HepG2 (cell line): Measurements from ENCODE around the gene TBC1D24. TPM values are rescaled to one million over a fixed set of nuclear protein-coding genes. Genes with fewer than 3 reads are reported as not detected.

Experiments used
- ATAC-seq: fragments of 200-7000 bp; cut with Tn5 transposase; 3 replicates; pipeline ENCODE4 v1.9.1; 2020; ENCODE audit warnings: mild to moderate bottlenecking, moderate library complexity
- BruUV-seq: library from RNA; stranded (reverse); fragments of 400-500 nt; replicated peaks from 2 replicates; lab custom pipeline; 2021; lab: Mats Ljungman, UMichigan
- CTCF ChIA-PET: fragments of 300-600 bp; formaldehyde crosslinking; extraction: SDS; loops from one replicate; lab custom pipeline; 2021; ENCODE audit warnings: low total read pairs, inconsistent platforms, low intra/inter-chr PET ratio; lab: Yijun Ruan, JAX
- POLR2A ChIA-PET: fragments of 350-600 bp; sonication (Branson Sonifier 250); formaldehyde crosslinking; loops from one replicate; lab custom pipeline; 2020; ENCODE audit warnings: antibody characterized with exemption, inconsistent platforms; lab: Yijun Ruan, JAX
- DNase-seq: peaks from one replicate; pipeline ENCODE4 v3.0.0-alpha.2; 2015; ENCODE audit warnings: low spot score
- FAIRE-seq: peaks from 3 replicates; lab custom pipeline; 2011; peaks lifted over from hg19 to GRCh38; lab: Jason Lieb, UNC
- H2AFZ ChIP-seq: one replicate; pipeline ENCODE4 v1.6.1; 2011; ENCODE audit warnings: low read length, inconsistent platforms
- H3K27ac ChIP-seq: fragments of 300-600 bp; 3 replicates; pipeline ENCODE4 v1.8.0; 2011; ENCODE audit warnings: mixed run types, mild to moderate bottlenecking, mixed read lengths, low read length, inconsistent platforms; ENCODE audit not compliant: insufficient read depth; ENCODE audit errors: extremely low read length
- H3K27me3 ChIP-seq, 2 experiments: fragments of 200-600 bp in 1 of 2; 2 replicates in 1 of 2; 3 replicates in 1 of 2; pipeline versions ENCODE4 v1.6.0 to v1.8.0; 2011; ENCODE audit warnings: low read length in 2 of 2, mild to moderate bottlenecking in 2 of 2, moderate library complexity in 2 of 2, inconsistent platforms in 1 of 2; ENCODE audit not compliant: insufficient read depth in 2 of 2, control insufficient read depth in 1 of 2
- H3K36me3 ChIP-seq, 2 experiments: fragments of 200-600 bp in 1 of 2; replicated peaks in 1 of 2; 2 replicates in 1 of 2; 3 replicates in 1 of 2; pipeline versions ENCODE4 v1.5.1 to v1.8.0; 2011; ENCODE audit warnings: low read length in 2 of 2, inconsistent platforms in 1 of 2; ENCODE audit not compliant: insufficient read depth in 2 of 2, control insufficient read depth in 1 of 2
- H3K4me1 ChIP-seq: 2 replicates; pipeline ENCODE4 v1.5.1; 2012; ENCODE audit warnings: low read length, inconsistent platforms; ENCODE audit not compliant: insufficient read depth
- H3K4me2 ChIP-seq: 2 replicates; pipeline ENCODE4 v1.6.0; 2011; ENCODE audit warnings: low read depth, low read length, inconsistent platforms
- H3K4me3 ChIP-seq, 3 experiments: fragments of 200-600 bp in 1 of 3; sonication (generic), shearing (Covaris generic) in 1 of 3; replicated peaks in 1 of 3; 2 replicates each; pipeline ENCODE4 v1.5.1; 2011 to 2016; ENCODE audit warnings: low read length in 3 of 3, inconsistent platforms in 2 of 3, low read depth in 2 of 3, mild to moderate bottlenecking in 2 of 3, control low read depth in 1 of 3, mixed read lengths in 1 of 3; ENCODE audit not compliant: insufficient read depth in 1 of 3
- H3K79me2 ChIP-seq: one replicate; pipeline ENCODE4 v1.6.1; 2011; ENCODE audit warnings: low read length, inconsistent platforms; ENCODE audit not compliant: insufficient read depth
- H3K9ac ChIP-seq: 2 replicates; pipeline ENCODE4 v1.6.0; 2011; ENCODE audit warnings: mild to moderate bottlenecking, low read depth, low read length, inconsistent platforms; ENCODE audit not compliant: insufficient read depth
- H3K9me3 ChIP-seq: 2 replicates; pipeline ENCODE4 v1.5.1; 2012; ENCODE audit warnings: mild to moderate bottlenecking, low read length
- H4K20me1 ChIP-seq: 2 replicates; pipeline ENCODE4 v1.6.0; 2011; ENCODE audit warnings: inconsistent platforms, mild to moderate bottlenecking, low read length, moderate library complexity; ENCODE audit not compliant: insufficient read depth
- GFI1 ChIP-seq: sonication (generic); formaldehyde crosslinking; IDR thresholded peaks from 2 replicates; pipeline ENCODE4 v1.5.0; 2020; ENCODE audit warnings: missing genetic modification reagents, mild to moderate bottlenecking, borderline replicate concordance
- HNRNPL ChIP-seq: fragments of 200-400 bp; formaldehyde crosslinking; IDR thresholded peaks from 2 replicates; pipeline ENCODE4 v1.6.1; 2017; ENCODE audit warnings: mild to moderate bottlenecking, low read depth, low read length
- MXD4 ChIP-seq: IDR thresholded peaks from 2 replicates; pipeline ENCODE4 v1.6.1; 2016; ENCODE audit warnings: mild to moderate bottlenecking, missing biosample characterization, missing genetic modification reagents
- NCOR1 ChIP-seq: fragments of 200-600 bp; sonication (generic); IDR thresholded peaks from 2 replicates; pipeline ENCODE4 v1.7.0; 2017; ENCODE audit warnings: antibody characterized with exemption, low read length, borderline replicate concordance
- SMARCE1 ChIP-seq: fragments of 450-650 bp; IDR thresholded peaks from 2 replicates; pipeline ENCODE4 v1.6.1; 2017; ENCODE audit warnings: borderline replicate concordance
- XBP1 ChIP-seq: sonication (generic); formaldehyde crosslinking; IDR thresholded peaks from 2 replicates; pipeline ENCODE4 v1.5.0; 2020; ENCODE audit warnings: missing genetic modification reagents
- YEATS4 ChIP-seq: sonication (generic); formaldehyde crosslinking; IDR thresholded peaks from 2 replicates; pipeline ENCODE4 v1.4.0; 2020; ENCODE audit warnings: missing genetic modification reagents, borderline replicate concordance
- YY1 ChIP-seq: IDR thresholded peaks from 2 replicates; pipeline ENCODE4 v1.6.1; 2011; ENCODE audit warnings: low read length, low read depth, moderate library complexity, mild to moderate bottlenecking; ENCODE audit not compliant: insufficient read depth, insufficient replicate concordance
- ZFAT ChIP-seq: sonication (generic); formaldehyde crosslinking; conservative IDR thresholded peaks from 2 replicates; pipeline ENCODE4 v1.8.1; 2023; ENCODE audit warnings: missing genetic modification reagents, inconsistent platforms
- ZFYVE20 ChIP-seq: sonication (generic); formaldehyde crosslinking; IDR thresholded peaks from 2 replicates; pipeline ENCODE4 v1.8.0; 2023; ENCODE audit warnings: low read depth, mild to moderate bottlenecking, moderate library complexity, missing genetic modification reagents, borderline replicate concordance
- ZNF563 ChIP-seq: sonication (generic); formaldehyde crosslinking; IDR thresholded peaks from 2 replicates; pipeline ENCODE4 v1.8.0; 2022; ENCODE audit warnings: mild to moderate bottlenecking, moderate library complexity, missing genetic modification reagents
- ZNF607 ChIP-seq: sonication (generic); formaldehyde crosslinking; IDR thresholded peaks from 2 replicates; pipeline ENCODE4 v1.5.1; 2020; ENCODE audit warnings: missing genetic modification reagents, mild to moderate bottlenecking, borderline replicate concordance
- WGBS: methylation state at CpG from one replicate; pipeline ENCODE4 v1.1.6; 2017; ENCODE audit warnings: low lambda C conversion rate; 5-methylcytosine and 5-hydroxymethylcytosine counted together
- in situ Hi-C: cut with HindIII; loops from 2 replicates; pipeline ENCODE4 v1.10.0; 2017; ENCODE audit warnings: low pct_unique_long_range_greater_than_20kb; ENCODE audit not compliant: extremely low pct_ligation_motif_present
- intact Hi-C: fragments of 100-400 bp; cut with micrococcal nuclease; formaldehyde crosslinking; loops from one replicate; pipeline ENCODE4 v1.10.0; 2022; ENCODE audit not compliant: unreplicated experiment
- polyA plus RNA-seq, 8 experiments: library from polyadenylated mRNA; depleted of rRNA in 3 of 8; stranded (reverse) in 7 of 8; unstranded in 1 of 8; fragments of >200 nt; fragmentation: Illumina TruSeq in 4 of 8; extraction: Trizol in 4 of 8; gene quantifications; 2 replicates each; pipeline versions ENCODE4 v1.2.1 to v1.2.3, GENCODE V29; 2011 to 2016; ENCODE audit warnings: low read depth in 4 of 8, missing spikeins in 1 of 8, mixed read lengths in 1 of 8; ENCODE audit not compliant: insufficient read depth in 1 of 8
- total RNA-seq, 5 experiments: library from RNA; depleted of rRNA; stranded (reverse); fragments of >200 nt; fragmentation: Illumina TruSeq; extraction: Trizol; gene quantifications; 2 replicates each; pipeline ENCODE4 v1.2.3, GENCODE V29; 2016; ENCODE audit warnings: low read depth in 1 of 5
- TF ChIP-seq, protein P1 (sequence below): sonication (generic); formaldehyde crosslinking; IDR thresholded peaks from 2 replicates; pipeline ENCODE4 v1.5.0; 2020; ENCODE audit warnings: missing genetic modification reagents
- TF ChIP-seq, protein P2 (sequence below): sonication (generic); formaldehyde crosslinking; IDR thresholded peaks from 2 replicates; pipeline ENCODE4 v1.4.0; 2020; ENCODE audit warnings: missing genetic modification reagents, borderline replicate concordance
- TF ChIP-seq, protein P3 (sequence below): sonication (generic); formaldehyde crosslinking; IDR thresholded peaks from 2 replicates; pipeline ENCODE4 v1.4.0; 2020; ENCODE audit warnings: mild to moderate bottlenecking, missing genetic modification reagents

Gene TBC1D24
- total and polyA plus RNA-seq, 2 of the 13 experiments (the other 11 are each of a cell fraction or from before 2014, with no cell fraction given): 7.7 to 13.7 TPM

GRCh38 chr16:2450535-2450934 lies 24.4 kb upstream of the TBC1D24 start:
- WGBS: 93% methylated on average over 8 of the region's 8 CpGs
- ChIA-PET POLR2A (no interaction called here), CTCF (no interaction called here)
- no peaks in the 10 kb centered on the region for H3K9me3 ChIP-seq
- DNase-seq (no peak), ATAC-seq (no peak), FAIRE-seq (no peak)
- no peak overlapping the region for H3K4me2 ChIP-seq
- H3K27ac ChIP-seq: no peak overlapping the region
- H3K4me1 ChIP-seq: no peaks in the 10 kb centered on the region
- no peaks in the 10 kb centered on the region for H3K79me2 ChIP-seq
- no peak overlapping the region for H3K4me3 ChIP-seq
- H2AFZ ChIP-seq: no peak overlapping the region
- BruUV-seq: no TSS peak
- in situ Hi-C loops: no loop called here
- H3K27me3 ChIP-seq: no peaks in the 10 kb centered on the region
- intact Hi-C loops: no loop called here
- H3K36me3 ChIP-seq: peaks cover 32 to 65% of the 10 kb centered on the region in 2 experiments; a peak in 4 of 5 replicates
- H4K20me1 ChIP-seq: no peaks in the 10 kb centered on the region
- no peak overlapping the region for H3K9ac ChIP-seq
- TF ChIP-seq, protein P1, sequence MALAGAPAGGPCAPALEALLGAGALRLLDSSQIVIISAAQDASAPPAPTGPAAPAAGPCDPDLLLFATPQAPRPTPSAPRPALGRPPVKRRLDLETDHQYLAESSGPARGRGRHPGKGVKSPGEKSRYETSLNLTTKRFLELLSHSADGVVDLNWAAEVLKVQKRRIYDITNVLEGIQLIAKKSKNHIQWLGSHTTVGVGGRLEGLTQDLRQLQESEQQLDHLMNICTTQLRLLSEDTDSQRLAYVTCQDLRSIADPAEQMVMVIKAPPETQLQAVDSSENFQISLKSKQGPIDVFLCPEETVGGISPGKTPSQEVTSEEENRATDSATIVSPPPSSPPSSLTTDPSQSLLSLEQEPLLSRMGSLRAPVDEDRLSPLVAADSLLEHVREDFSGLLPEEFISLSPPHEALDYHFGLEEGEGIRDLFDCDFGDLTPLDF: no peak
- no peak for TF ChIP-seq HNRNPL
- TF ChIP-seq ZFAT (CRISPR knock-in tag): no peak
- TF ChIP-seq ZNF563 (CRISPR knock-in tag): no peak
- no peak for TF ChIP-seq GFI1 (CRISPR knock-in tag)
- no peak for TF ChIP-seq XBP1 (CRISPR knock-in tag)
- no peak for TF ChIP-seq ZFYVE20
- TF ChIP-seq SMARCE1: no peak
- TF ChIP-seq, protein P2, sequence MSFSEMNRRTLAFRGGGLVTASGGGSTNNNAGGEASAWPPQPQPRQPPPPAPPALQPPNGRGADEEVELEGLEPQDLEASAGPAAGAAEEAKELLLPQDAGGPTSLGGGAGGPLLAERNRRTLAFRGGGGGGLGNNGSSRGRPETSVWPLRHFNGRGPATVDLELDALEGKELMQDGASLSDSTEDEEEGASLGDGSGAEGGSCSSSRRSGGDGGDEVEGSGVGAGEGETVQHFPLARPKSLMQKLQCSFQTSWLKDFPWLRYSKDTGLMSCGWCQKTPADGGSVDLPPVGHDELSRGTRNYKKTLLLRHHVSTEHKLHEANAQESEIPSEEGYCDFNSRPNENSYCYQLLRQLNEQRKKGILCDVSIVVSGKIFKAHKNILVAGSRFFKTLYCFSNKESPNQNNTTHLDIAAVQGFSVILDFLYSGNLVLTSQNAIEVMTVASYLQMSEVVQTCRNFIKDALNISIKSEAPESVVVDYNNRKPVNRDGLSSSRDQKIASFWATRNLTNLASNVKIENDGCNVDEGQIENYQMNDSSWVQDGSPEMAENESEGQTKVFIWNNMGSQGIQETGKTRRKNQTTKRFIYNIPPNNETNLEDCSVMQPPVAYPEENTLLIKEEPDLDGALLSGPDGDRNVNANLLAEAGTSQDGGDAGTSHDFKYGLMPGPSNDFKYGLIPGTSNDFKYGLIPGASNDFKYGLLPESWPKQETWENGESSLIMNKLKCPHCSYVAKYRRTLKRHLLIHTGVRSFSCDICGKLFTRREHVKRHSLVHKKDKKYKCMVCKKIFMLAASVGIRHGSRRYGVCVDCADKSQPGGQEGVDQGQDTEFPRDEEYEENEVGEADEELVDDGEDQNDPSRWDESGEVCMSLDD: no peak
- TF ChIP-seq, protein P3, sequence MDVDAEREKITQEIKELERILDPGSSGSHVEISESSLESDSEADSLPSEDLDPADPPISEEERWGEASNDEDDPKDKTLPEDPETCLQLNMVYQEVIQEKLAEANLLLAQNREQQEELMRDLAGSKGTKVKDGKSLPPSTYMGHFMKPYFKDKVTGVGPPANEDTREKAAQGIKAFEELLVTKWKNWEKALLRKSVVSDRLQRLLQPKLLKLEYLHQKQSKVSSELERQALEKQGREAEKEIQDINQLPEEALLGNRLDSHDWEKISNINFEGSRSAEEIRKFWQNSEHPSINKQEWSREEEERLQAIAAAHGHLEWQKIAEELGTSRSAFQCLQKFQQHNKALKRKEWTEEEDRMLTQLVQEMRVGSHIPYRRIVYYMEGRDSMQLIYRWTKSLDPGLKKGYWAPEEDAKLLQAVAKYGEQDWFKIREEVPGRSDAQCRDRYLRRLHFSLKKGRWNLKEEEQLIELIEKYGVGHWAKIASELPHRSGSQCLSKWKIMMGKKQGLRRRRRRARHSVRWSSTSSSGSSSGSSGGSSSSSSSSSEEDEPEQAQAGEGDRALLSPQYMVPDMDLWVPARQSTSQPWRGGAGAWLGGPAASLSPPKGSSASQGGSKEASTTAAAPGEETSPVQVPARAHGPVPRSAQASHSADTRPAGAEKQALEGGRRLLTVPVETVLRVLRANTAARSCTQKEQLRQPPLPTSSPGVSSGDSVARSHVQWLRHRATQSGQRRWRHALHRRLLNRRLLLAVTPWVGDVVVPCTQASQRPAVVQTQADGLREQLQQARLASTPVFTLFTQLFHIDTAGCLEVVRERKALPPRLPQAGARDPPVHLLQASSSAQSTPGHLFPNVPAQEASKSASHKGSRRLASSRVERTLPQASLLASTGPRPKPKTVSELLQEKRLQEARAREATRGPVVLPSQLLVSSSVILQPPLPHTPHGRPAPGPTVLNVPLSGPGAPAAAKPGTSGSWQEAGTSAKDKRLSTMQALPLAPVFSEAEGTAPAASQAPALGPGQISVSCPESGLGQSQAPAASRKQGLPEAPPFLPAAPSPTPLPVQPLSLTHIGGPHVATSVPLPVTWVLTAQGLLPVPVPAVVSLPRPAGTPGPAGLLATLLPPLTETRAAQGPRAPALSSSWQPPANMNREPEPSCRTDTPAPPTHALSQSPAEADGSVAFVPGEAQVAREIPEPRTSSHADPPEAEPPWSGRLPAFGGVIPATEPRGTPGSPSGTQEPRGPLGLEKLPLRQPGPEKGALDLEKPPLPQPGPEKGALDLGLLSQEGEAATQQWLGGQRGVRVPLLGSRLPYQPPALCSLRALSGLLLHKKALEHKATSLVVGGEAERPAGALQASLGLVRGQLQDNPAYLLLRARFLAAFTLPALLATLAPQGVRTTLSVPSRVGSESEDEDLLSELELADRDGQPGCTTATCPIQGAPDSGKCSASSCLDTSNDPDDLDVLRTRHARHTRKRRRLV: no peak
- no peak for TF ChIP-seq MXD4 (CRISPR knock-in tag)
- TF ChIP-seq YY1: no peak
- no peak for TF ChIP-seq YEATS4 (CRISPR knock-in tag)
- no peak for TF ChIP-seq NCOR1
- TF ChIP-seq ZNF607 (CRISPR knock-in tag): no peak
